ENCODE results near the gene RAB7A.

DNA sequence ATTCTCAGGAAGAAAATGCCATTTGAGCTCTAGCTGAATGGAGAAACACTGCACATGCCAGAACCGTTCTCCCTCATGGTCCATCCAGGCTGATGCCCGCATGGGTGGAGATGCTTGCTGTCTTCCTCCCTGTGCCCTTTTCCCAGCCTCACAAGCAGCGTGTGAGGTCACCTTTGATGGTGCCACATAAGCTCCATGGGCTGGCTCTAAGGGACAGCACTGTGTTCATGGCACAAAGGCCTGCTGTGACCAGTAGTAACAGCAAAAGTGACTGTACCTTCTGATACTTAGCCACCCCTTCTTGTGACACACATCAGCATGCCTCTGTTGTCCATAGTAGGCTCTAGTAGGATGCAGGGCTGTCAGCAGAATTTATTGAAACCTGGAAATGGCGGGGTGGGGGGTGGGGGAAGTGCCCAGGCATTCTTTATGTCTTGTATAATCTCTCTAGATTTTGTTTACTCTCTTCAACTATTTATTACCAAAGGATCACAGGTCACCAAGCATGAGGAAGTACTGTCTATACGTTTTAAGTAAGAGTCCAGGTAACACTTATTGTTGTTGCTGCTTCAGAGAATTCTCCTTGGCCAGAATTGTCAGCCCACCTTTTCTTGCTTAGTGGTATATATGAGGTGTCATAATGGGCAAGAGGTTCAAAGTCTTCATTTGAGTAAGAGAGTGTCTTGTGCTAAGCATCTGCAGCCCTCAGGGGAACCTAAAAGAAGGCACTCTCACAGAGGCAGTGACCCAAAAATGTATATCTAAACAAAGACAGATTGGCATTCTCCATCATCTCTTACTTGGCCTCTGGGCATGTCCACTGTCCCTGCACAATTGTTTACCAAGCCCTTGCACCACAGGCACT lies 56.5 kb downstream of the RAB7A start:
- TF ChIP-seq, protein P1, sequence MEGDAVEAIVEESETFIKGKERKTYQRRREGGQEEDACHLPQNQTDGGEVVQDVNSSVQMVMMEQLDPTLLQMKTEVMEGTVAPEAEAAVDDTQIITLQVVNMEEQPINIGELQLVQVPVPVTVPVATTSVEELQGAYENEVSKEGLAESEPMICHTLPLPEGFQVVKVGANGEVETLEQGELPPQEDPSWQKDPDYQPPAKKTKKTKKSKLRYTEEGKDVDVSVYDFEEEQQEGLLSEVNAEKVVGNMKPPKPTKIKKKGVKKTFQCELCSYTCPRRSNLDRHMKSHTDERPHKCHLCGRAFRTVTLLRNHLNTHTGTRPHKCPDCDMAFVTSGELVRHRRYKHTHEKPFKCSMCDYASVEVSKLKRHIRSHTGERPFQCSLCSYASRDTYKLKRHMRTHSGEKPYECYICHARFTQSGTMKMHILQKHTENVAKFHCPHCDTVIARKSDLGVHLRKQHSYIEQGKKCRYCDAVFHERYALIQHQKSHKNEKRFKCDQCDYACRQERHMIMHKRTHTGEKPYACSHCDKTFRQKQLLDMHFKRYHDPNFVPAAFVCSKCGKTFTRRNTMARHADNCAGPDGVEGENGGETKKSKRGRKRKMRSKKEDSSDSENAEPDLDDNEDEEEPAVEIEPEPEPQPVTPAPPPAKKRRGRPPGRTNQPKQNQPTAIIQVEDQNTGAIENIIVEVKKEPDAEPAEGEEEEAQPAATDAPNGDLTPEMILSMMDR (IDR thresholded peaks at IDR 0.05; ENCODE audit: insufficient read depth, low read length, poor library complexity, severe bottlenecking), result no peak
- no peak for TF ChIP-seq EZH2phosphoT487 (conservative IDR thresholded peaks at IDR 0.05; ENCODE audit: low read length)

All from SU-DHL-6 (cell line).